Pancreas (tissue), 10 donors: ENCODE measurements around the gene TOM1. TPM values are rescaled to one million over a fixed set of nuclear protein-coding genes. Genes with fewer than 3 reads are reported as not detected.

Experiments used
- ATAC-seq, 4 donors: fragments of 200-7000 bp; cut with Tn5 transposase; one replicate each; pipeline versions ENCODE4 v1.8.0 to v1.9.1; 2020; ENCODE audit warnings: mild to moderate bottlenecking in 4 of 4, moderate library complexity in 4 of 4
- DNase-seq, 6 donors: peaks; one replicate each; pipeline ENCODE4 v3.0.0-alpha.2; 2020
- FAIRE-seq: peaks from 2 replicates; lab custom pipeline; 2012; peaks lifted over from hg19 to GRCh38; lab: Jason Lieb, UNC
- H3K27ac ChIP-seq, 4 donors: fragments of 200-600 bp; sonication (generic); 1 replicate in 3 of 4; 2 replicates in 1 of 4; pipeline versions ENCODE4 v1.5.0 to v1.8.0; 2020
- H3K27me3 ChIP-seq, 4 donors: fragments of 200-600 bp; one replicate each; pipeline ENCODE4 v1.8.0; 2021
- H3K36me3 ChIP-seq, 3 donors: fragments of 200-600 bp; sonication (generic) in 1 of 3; one replicate each; pipeline versions ENCODE4 v1.5.0 to v1.8.0; 2020 to 2021
- H3K4me1 ChIP-seq, 3 donors: fragments of 200-600 bp; one replicate each; pipeline ENCODE4 v1.8.0; 2021
- H3K4me3 ChIP-seq, 4 donors: fragments of 200-600 bp; sonication (generic) in 2 of 4; one replicate each; pipeline versions ENCODE4 v1.5.0 to v1.8.0; 2020 to 2021
- H3K9me3 ChIP-seq, 4 donors: fragments of 200-600 bp; one replicate each; pipeline ENCODE4 v1.8.0; 2021
- WGBS, 2 donors: extraction: QIAGEN DNeasy Blood & Tissue Kit; methylation state at CpG; one replicate each; pipeline ENCODE4 v1.1.7; 2013; 5-methylcytosine and 5-hydroxymethylcytosine counted together
- intact Hi-C, 3 donors: fragments of 100-400 bp; cut with DNase I; formaldehyde crosslinking; loops; one replicate each; pipeline versions ENCODE4 v1.11.1 to v1.14.2; 2022
- polyA plus RNA-seq, 2 donors: library from polyadenylated mRNA; stranded (reverse); fragments of 200-250 nt; gene quantifications; one replicate each; pipeline ENCODE4 v1.2.3, GENCODE V29; 2013
- total RNA-seq, 6 donors: library from RNA; stranded (reverse); fragmentation: NEBNext Ultra II Directional in 4 of 6; extraction: Animal tissue kit (Norgen Biotek cat#: 25700) in 4 of 6; gene quantifications; one replicate each; pipeline versions ENCODE4 v1.2.1 to v1.2.4, GENCODE V29; 2021 to 2023
- TF ChIP-seq, protein P1 (sequence below), 4 donors: fragments of 200-600 bp; sonication (generic) in 3 of 4; IDR thresholded peaks; one replicate each; pipeline versions ENCODE4 v1.5.0 to v1.8.0; 2021; ENCODE audit warnings: antibody characterized with exemption in 4 of 4
- donor health status: healthy with polysubstance abuse.
- donor health status: DM: no; HTN: no; CAD: no; lungs with moderate emphysema.
- donor health status: DM: no; HTN: no; CAD: no.
- donor health status: control.
- donor health status: control.
- donor health status: Bipolar disorder and iron deficiency.
- donor health status: DM: yes; HTN: yes; CAD: no.
- donor health status: DM: no; HTN: no; CAD: no.
- donor health status: DM: no; HTN: no; CAD: no.
- donor health status: DM: yes; HTN: yes; CAD: no.

The TOM1 gene
- total and polyA plus RNA-seq, 8 donors = 18.4 to 33.7 (median 21.0) TPM

- H3K36me3 ChIP-seq = peaks cover 3 to 57% (median 16%) of the 10 kb centered on the region in 3 donors
Observed at GRCh38 chr22:35322893-35323292, 23.2 kb downstream of the TOM1 start.

DNA sequence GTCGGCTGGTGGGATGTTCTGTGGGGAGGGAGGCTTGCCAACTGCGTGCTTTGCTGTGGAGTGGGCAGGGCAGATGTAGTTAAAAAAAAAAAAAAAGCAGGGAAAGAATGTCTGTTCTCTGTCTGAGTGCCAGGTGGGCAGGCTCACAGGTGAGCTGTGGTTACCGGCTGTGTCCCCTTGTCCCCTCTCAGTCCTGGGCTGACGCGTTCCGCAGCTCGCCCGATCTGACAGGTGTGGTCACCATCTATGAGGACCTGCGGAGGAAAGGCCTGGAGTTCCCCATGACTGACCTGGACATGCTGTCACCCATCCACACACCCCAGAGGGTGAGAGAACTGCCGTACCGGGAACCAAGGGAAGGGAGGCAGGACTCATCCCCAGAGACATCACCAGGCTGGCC, 23.6 kb downstream of the TOM1 start:
- WGBS, 2 donors = 95% methylated on average over 11 of the region's 11 CpGs
- Histone ChIP-seq H3K9me3 (no peaks in the 10 kb centered on the region), H3K36me3 (peaks cover 3 to 57% (median 16%) of the 10 kb centered on the region in 3 donors), H3K27me3 (no peaks in the 10 kb centered on the region), H3K27ac (no peak overlapping the region), H3K4me1 (peaks cover 0 to 4% (median under 1%) of the 10 kb centered on the region in 3 donors), H3K4me3 (no peak overlapping the region)
- TF ChIP-seq, protein P1, sequence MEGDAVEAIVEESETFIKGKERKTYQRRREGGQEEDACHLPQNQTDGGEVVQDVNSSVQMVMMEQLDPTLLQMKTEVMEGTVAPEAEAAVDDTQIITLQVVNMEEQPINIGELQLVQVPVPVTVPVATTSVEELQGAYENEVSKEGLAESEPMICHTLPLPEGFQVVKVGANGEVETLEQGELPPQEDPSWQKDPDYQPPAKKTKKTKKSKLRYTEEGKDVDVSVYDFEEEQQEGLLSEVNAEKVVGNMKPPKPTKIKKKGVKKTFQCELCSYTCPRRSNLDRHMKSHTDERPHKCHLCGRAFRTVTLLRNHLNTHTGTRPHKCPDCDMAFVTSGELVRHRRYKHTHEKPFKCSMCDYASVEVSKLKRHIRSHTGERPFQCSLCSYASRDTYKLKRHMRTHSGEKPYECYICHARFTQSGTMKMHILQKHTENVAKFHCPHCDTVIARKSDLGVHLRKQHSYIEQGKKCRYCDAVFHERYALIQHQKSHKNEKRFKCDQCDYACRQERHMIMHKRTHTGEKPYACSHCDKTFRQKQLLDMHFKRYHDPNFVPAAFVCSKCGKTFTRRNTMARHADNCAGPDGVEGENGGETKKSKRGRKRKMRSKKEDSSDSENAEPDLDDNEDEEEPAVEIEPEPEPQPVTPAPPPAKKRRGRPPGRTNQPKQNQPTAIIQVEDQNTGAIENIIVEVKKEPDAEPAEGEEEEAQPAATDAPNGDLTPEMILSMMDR (IDR thresholded peaks at IDR 0.05) = no peak
- ATAC-seq = no peak
- intact Hi-C loops = no loop called here
- no peak for DNase-seq
- no peak for FAIRE-seq

More at GRCh38 chr22:35322893-35323292, 23.2 kb downstream of the TOM1 start:
- Histone ChIP-seq H3K27me3 (no peaks in the 10 kb centered on the region), H3K4me3 (no peak overlapping the region), H3K9me3 (no peaks in the 10 kb centered on the region), H3K4me1 (no peaks in the 10 kb centered on the region), H3K27ac (no peak overlapping the region)
- intact Hi-C loops = no loop called here
- DNase-seq (no peak), FAIRE-seq (no peak), ATAC-seq (no peak)
- TF ChIP-seq, protein P1 (IDR thresholded peaks at IDR 0.05) = no peak
- WGBS, 2 donors = 87% methylated on average over 15 of the region's 15 CpGs

DNA sequence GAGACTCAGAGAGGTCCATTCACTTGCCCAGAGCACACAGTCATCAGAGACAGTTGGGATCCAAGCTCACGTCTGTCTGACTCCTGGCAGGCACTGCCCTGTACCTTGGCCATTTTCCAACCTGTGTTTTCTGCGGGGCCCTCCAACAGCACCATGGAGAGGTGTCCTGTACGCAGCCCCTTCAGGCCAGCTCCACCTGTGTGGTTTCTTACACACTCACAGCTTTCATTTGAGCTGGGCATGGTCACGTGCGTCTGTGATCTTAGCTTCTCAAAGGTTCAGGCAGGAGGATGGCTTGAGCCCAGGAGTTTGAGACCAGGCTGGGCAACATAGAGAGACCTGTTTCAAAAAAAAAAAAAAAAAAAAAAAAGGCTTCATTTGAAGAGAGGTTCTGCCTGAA, 24.4 kb downstream of the TOM1 start:
- Histone ChIP-seq H3K36me3 (peaks cover 3 to 53% (median 16%) of the 10 kb centered on the region in 3 donors), H3K4me1 (peaks cover 5 to 10% (median 8%) of the 10 kb centered on the region in 3 donors), H3K27me3 (no peaks in the 10 kb centered on the region), H3K4me3 (no peak overlapping the region), H3K9me3 (no peaks in the 10 kb centered on the region), H3K27ac (no peak overlapping the region)
- intact Hi-C loops = no loop called here
- WGBS, 2 donors = 84 to 89% methylated on average over 5 of the region's 5 CpGs
- TF ChIP-seq, protein P1 (IDR thresholded peaks at IDR 0.05) = no peak
- ATAC-seq (no peak), DNase-seq (no peak), FAIRE-seq (no peak)

DNA sequence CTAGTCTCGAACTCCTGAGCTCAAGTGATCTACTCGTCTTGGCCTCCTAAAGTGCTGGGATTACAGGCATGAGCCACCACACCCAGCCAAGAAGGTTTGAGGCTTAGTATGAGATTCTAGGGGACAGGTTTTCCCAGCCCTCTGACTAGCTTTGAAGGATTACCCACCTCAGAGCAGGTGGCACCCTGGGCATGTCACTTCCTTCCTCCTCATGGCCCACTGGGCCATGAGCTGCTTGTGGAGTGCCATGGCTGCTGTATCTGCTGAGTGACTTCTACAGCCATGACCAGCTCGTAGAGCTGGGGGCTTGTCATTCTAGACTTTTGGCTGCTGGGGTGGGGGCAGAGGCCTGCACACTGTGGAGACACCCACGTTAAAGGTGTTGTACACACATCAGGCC, 25.1 kb downstream of the TOM1 start:
- no peaks in the 10 kb centered on the region for H3K9me3 ChIP-seq
- no peak overlapping the region for H3K27ac ChIP-seq
- DNase-seq = no peak
- peaks cover 6 to 13% (median 8%) of the 10 kb centered on the region in 3 donors for H3K4me1 ChIP-seq
- H3K36me3 ChIP-seq = peaks cover 3 to 52% (median 16%) of the 10 kb centered on the region in 3 donors
- FAIRE-seq = no peak
- no peak overlapping the region for H3K4me3 ChIP-seq
- no peaks in the 10 kb centered on the region for H3K27me3 ChIP-seq
- TF ChIP-seq, protein P1 (IDR thresholded peaks at IDR 0.05) = no peak
- intact Hi-C loops = no loop called here
- no peak for ATAC-seq
- WGBS, 2 donors = 82 to 93% methylated on average over 4 of the region's 4 CpGs

- TF ChIP-seq, protein P1 (IDR thresholded peaks at IDR 0.05) = no peak
- Histone ChIP-seq H3K27me3 (no peaks in the 10 kb centered on the region), H3K4me3 (no peak overlapping the region), H3K9me3 (no peaks in the 10 kb centered on the region), H3K27ac (no peak overlapping the region), H3K36me3 (peaks cover 3 to 52% (median 16%) of the 10 kb centered on the region in 3 donors), H3K4me1 (peaks cover 6 to 13% (median 8%) of the 10 kb centered on the region in 3 donors)
- ATAC-seq = no peak
- no peak for FAIRE-seq
- WGBS, 2 donors = 90 to 98% methylated on average over 5 of the region's 5 CpGs
- intact Hi-C loops = no loop called here
- DNase-seq = no peak
Observed at GRCh38 chr22:35325209-35325608, 25.5 kb downstream of the TOM1 start.
